ENCODE data around the gene PPP1R3C.

The PPP1R3C gene

DNA sequence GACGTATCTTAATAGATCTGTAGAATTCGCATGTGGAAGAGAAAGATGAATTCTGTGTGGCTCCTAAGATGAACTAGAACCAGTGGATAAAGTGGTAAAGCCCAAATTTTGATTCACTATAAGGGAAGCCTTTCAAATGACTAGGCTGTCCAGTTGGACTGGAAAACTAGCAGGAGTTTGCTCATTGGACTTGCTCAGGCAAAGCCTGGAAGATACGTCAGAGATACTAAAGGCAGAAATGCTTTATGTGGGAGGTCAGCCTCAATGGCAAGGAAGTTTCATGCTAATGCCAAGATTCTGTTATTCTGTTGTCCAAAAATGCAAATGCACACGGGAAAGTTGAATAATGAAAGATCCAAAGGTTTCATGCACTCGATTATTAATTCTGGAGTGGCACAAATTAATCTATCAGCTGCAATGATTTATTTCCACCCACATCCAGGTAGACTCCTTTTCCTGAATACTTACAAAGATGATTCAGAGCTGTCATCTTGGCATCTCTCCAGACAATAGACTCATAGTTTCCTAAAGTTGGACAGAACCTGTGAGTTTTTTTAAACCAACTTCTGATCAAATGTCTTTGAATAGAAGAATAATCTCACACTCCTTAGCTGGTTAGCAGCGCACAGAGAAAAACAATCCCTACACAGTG lies 20.5 kb upstream of the PPP1R3C start:
- ChIA-PET POLR2A (no interaction called here), CTCF (interaction anchor here (0.5 to 1.1 kb wide), 4 partner anchors 10 to 1080 kb away, joined by 3 to 4 read pairs (median 3); no protein-coding TSS in a partner anchor)
- Histone ChIP-seq H3K4me1 (ENCODE audit: control insufficient read depth, insufficient read depth, low read length) (peaks cover 3% of the 10 kb centered on the region; the same call in 1 of the 2 replicates), H3K36me3 (ENCODE audit: control insufficient read depth in 2 of 2, insufficient read depth in 1 of 2, low read length in 2 of 2) (no peaks in the 10 kb centered on the region), H3K4me3 (ENCODE audit: low read depth, low read length) (no peak overlapping the region), H3K27ac (ENCODE audit: extremely low read depth, low read depth, low read length) (no peak overlapping the region), H3K9me3 (ENCODE audit: control insufficient read depth, insufficient read depth, low read depth, low read length) (no peaks in the 10 kb centered on the region)
- TF ChIP-seq, protein P1, sequence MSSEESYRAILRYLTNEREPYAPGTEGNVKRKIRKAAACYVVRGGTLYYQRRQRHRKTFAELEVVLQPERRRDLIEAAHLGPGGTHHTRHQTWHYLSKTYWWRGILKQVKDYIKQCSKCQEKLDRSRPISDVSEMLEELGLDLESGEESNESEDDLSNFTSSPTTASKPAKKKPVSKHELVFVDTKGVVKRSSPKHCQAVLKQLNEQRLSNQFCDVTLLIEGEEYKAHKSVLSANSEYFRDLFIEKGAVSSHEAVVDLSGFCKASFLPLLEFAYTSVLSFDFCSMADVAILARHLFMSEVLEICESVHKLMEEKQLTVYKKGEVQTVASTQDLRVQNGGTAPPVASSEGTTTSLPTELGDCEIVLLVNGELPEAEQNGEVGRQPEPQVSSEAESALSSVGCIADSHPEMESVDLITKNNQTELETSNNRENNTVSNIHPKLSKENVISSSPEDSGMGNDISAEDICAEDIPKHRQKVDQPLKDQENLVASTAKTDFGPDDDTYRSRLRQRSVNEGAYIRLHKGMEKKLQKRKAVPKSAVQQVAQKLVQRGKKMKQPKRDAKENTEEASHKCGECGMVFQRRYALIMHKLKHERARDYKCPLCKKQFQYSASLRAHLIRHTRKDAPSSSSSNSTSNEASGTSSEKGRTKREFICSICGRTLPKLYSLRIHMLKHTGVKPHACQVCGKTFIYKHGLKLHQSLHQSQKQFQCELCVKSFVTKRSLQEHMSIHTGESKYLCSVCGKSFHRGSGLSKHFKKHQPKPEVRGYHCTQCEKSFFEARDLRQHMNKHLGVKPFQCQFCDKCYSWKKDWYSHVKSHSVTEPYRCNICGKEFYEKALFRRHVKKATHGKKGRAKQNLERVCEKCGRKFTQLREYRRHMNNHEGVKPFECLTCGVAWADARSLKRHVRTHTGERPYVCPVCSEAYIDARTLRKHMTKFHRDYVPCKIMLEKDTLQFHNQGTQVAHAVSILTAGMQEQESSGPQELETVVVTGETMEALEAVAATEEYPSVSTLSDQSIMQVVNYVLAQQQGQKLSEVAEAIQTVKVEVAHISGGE (tag by site-specific recombination; conservative IDR thresholded peaks at IDR 0.05; ENCODE audit: low read depth), result no peak
- TF ChIP-seq, protein P2, sequence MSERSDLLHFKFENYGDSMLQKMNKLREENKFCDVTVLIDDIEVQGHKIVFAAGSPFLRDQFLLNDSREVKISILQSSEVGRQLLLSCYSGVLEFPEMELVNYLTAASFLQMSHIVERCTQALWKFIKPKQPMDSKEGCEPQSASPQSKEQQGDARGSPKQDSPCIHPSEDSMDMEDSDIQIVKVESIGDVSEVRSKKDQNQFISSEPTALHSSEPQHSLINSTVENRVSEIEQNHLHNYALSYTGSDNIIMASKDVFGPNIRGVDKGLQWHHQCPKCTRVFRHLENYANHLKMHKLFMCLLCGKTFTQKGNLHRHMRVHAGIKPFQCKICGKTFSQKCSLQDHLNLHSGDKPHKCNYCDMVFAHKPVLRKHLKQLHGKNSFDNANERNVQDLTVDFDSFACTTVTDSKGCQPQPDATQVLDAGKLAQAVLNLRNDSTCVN (tag by site-specific recombination; optimal IDR thresholded peaks at IDR 0.05), result no peak
- TF ChIP-seq ZNF184 (tag by site-specific recombination; IDR thresholded peaks at IDR 0.05) (no peak), ZNF211 (tag by site-specific recombination; IDR thresholded peaks at IDR 0.05; ENCODE audit: low read depth) (no peak), ZNF19 (tag by site-specific recombination; IDR thresholded peaks at IDR 0.05; ENCODE audit: low read depth) (no peak), ZNF266 (tag by site-specific recombination; IDR thresholded peaks at IDR 0.05; ENCODE audit: low read depth) (no peak), ZNF785 (tag by site-specific recombination; IDR thresholded peaks at IDR 0.05) (no peak), KLF1 (tag by site-specific recombination; IDR thresholded peaks at IDR 0.05) (no peak), ZNF121 (tag by site-specific recombination; IDR thresholded peaks at IDR 0.05) (no peak), ZNF654 (tag by site-specific recombination; IDR thresholded peaks at IDR 0.05; ENCODE audit: low read depth) (no peak)
- TF ChIP-seq, protein P3, sequence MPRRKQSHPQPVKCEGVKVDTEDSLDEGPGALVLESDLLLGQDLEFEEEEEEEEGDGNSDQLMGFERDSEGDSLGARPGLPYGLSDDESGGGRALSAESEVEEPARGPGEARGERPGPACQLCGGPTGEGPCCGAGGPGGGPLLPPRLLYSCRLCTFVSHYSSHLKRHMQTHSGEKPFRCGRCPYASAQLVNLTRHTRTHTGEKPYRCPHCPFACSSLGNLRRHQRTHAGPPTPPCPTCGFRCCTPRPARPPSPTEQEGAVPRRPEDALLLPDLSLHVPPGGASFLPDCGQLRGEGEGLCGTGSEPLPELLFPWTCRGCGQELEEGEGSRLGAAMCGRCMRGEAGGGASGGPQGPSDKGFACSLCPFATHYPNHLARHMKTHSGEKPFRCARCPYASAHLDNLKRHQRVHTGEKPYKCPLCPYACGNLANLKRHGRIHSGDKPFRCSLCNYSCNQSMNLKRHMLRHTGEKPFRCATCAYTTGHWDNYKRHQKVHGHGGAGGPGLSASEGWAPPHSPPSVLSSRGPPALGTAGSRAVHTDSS (tag by site-specific recombination; IDR thresholded peaks at IDR 0.05), result no peak

DNA sequence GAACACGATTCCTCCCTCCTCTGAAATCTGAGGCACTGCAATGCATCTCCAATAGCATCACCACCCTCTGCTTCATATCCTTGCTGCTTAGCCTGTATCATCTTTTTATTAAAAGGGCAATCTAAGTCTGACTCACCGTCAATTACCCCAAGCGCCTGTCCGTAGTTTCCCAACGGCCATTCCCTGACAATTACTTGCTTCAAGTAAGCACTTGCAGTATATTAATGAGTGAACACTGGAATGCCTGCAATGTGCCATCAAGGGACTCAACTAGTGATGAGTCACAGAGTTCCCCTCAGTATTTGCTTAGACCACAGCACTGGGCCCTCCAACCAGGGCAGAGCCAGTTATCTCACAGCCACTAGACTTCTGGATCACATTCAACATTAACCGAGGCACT lies 19.5 kb upstream of the PPP1R3C start:
- ChIA-PET POLR2A (interaction anchor here (0.6 to 1.6 kb wide), 2 partner anchors 20 to 53 kb away, joined by 3 to 5 read pairs; no protein-coding TSS in a partner anchor), CTCF (interaction anchor here (0.7 to 3.1 kb wide), 5 partner anchors 9 to 160 kb away, joined by 3 to 10 read pairs (median 3); no protein-coding TSS in a partner anchor)
- H3K36me3 ChIP-seq (ENCODE audit: control insufficient read depth in 2 of 2, insufficient read depth in 1 of 2, low read length in 2 of 2), result no peaks in the 10 kb centered on the region
- no peak overlapping the region for H3K4me3 ChIP-seq (ENCODE audit: low read depth, low read length)
- no peaks in the 10 kb centered on the region for H3K9me3 ChIP-seq (ENCODE audit: control insufficient read depth, insufficient read depth, low read depth, low read length)
- no peak overlapping the region for H3K27ac ChIP-seq (ENCODE audit: extremely low read depth, low read depth, low read length)
- peaks cover 3% of the 10 kb centered on the region; the same call in 1 of the 2 replicates for H3K4me1 ChIP-seq (ENCODE audit: control insufficient read depth, insufficient read depth, low read length)
- no peak for TF ChIP-seq ZNF394 (tag by site-specific recombination; IDR thresholded peaks at IDR 0.05; ENCODE audit: borderline replicate concordance)
- peak; percentile 80 for TF ChIP-seq FEZF1 (tag by site-specific recombination; IDR thresholded peaks at IDR 0.05)
- no peak for TF ChIP-seq ZNF768 (tag by site-specific recombination; IDR thresholded peaks at IDR 0.05)
- 0 out of 2 replicates have a peak, but pooled peaks have one; percentile 57 for TF ChIP-seq ZBTB48 (tag by site-specific recombination; IDR thresholded peaks at IDR 0.05)
- peak; percentile 66; the same call in 1 of the 2 replicates for TF ChIP-seq SCRT1 (tag by site-specific recombination; IDR thresholded peaks at IDR 0.05; ENCODE audit: borderline replicate concordance)
- TF ChIP-seq YY2 (tag by site-specific recombination; IDR thresholded peaks at IDR 0.05), result peak; percentile 21; the same call in 1 of the 2 replicates
- TF ChIP-seq, protein P4, sequence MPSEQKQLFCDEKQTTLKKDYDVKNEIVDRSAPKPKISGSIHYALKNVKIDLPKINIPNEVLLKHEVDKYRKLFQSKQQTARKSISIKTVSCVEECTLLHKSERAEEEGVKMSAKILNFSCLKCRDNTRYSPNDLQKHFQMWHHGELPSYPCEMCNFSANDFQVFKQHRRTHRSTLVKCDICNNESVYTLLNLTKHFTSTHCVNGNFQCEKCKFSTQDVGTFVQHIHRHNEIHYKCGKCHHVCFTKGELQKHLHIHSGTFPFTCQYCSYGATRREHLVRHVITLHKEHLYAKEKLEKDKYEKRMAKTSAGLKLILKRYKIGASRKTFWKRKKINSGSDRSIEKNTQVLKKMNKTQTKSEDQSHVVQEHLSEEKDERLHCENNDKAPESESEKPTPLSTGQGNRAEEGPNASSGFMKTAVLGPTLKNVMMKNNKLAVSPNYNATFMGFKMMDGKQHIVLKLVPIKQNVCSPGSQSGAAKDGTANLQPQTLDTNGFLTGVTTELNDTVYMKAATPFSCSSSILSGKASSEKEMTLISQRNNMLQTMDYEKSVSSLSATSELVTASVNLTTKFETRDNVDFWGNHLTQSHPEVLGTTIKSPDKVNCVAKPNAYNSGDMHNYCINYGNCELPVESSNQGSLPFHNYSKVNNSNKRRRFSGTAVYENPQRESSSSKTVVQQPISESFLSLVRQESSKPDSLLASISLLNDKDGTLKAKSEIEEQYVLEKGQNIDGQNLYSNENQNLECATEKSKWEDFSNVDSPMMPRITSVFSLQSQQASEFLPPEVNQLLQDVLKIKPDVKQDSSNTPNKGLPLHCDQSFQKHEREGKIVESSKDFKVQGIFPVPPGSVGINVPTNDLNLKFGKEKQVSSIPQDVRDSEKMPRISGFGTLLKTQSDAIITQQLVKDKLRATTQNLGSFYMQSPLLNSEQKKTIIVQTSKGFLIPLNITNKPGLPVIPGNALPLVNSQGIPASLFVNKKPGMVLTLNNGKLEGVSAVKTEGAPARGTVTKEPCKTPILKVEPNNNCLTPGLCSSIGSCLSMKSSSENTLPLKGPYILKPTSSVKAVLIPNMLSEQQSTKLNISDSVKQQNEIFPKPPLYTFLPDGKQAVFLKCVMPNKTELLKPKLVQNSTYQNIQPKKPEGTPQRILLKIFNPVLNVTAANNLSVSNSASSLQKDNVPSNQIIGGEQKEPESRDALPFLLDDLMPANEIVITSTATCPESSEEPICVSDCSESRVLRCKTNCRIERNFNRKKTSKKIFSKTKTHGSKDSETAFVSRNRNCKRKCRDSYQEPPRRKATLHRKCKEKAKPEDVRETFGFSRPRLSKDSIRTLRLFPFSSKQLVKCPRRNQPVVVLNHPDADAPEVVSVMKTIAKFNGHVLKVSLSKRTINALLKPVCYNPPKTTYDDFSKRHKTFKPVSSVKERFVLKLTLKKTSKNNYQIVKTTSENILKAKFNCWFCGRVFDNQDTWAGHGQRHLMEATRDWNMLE (tag by site-specific recombination; conservative IDR thresholded peaks at IDR 0.05; ENCODE audit: low read depth), result 0 out of 2 replicates have a peak, but pooled peaks have one; percentile 30
- no peak for TF ChIP-seq GFI1B (tag by site-specific recombination; IDR thresholded peaks at IDR 0.05)
- TF ChIP-seq SETDB1 (IDR thresholded peaks at IDR 0.05; ENCODE audit: insufficient read length, low read length), result no peak
- peak; percentile 99 for TF ChIP-seq ZFP69B (tag by site-specific recombination; IDR thresholded peaks at IDR 0.05)
- no peak for TF ChIP-seq KLF16 (tag by site-specific recombination; IDR thresholded peaks at IDR 0.05)
- peak; percentile 63 for TF ChIP-seq ZXDB (tag by site-specific recombination; IDR thresholded peaks at IDR 0.05)
- TF ChIP-seq ZBTB20 (tag by site-specific recombination; IDR thresholded peaks at IDR 0.05), result no peak
